Activated CD8-positive, alpha-beta memory T cell treated with anti-CD3 and anti-CD28 coated beads, Interleukin-2, amount 50 U/mL, for 1 hour (primary cell): ENCODE results near the gene RALGDS.

ENCODE experiments used
- DNase-seq: peaks from one replicate; pipeline ENCODE4 v3.0.0-alpha.2; 2020; ENCODE audit errors: extremely low read depth

The RALGDS gene

GRCh38 chr9:133134388-133135145 lies 13.5 kb upstream of the RALGDS start:
- no peak for DNase-seq

- DNase-seq: peak; percentile 81
These were observed 12.8 kb upstream of the RALGDS start for GRCh38 chr9:133133681-133134387.

- DNase-seq: no peak
These were observed 11.1 kb upstream of the RALGDS start for GRCh38 chr9:133132174-133132573.

- DNase-seq: no peak
These were observed 10.5 kb upstream of the RALGDS start for GRCh38 chr9:133131506-133131905.

- DNase-seq: no peak
These were observed 9.7 kb upstream of the RALGDS start for GRCh38 chr9:133130685-133131244.

GRCh38 chr9:133129001-133129795 lies 8.2 kb upstream of the RALGDS start:
- no peak for DNase-seq

GRCh38 chr9:133128152-133128551 lies 7.1 kb upstream of the RALGDS start:
- DNase-seq: no peak

- DNase-seq: no peak
These were observed 6.4 kb upstream of the RALGDS start for GRCh38 chr9:133127340-133127981.

- DNase-seq: no peak
These were observed 5.8 kb upstream of the RALGDS start for GRCh38 chr9:133126697-133127339.

GRCh38 chr9:133125941-133126696 lies 5.1 kb upstream of the RALGDS start:
- no peak for DNase-seq

GRCh38 chr9:133124907-133125275 lies 3.9 kb upstream of the RALGDS start:
- DNase-seq: no peak

GRCh38 chr9:133124123-133124906 lies 3.3 kb upstream of the RALGDS start:
- DNase-seq: no peak

- DNase-seq: no peak
These were observed 2.0 kb upstream of the RALGDS start for GRCh38 chr9:133122935-133123611.

GRCh38 chr9:133122605-133122934 lies 1.5 kb upstream of the RALGDS start:
- no peak for DNase-seq

- DNase-seq: no peak
These were observed 993 bp upstream of the RALGDS start for GRCh38 chr9:133121915-133122550.

- no peak for DNase-seq
These were observed 391 bp downstream of the RALGDS start for GRCh38 chr9:133120501-133121197.

- DNase-seq: no peak
These were observed 1.1 kb downstream of the RALGDS start for GRCh38 chr9:133119846-133120500.
